Measurements from ENCODE around the gene RGR.

Gene RGR

GRCh38 chr10:84208023-84208422 is 36.8 kb upstream of the RGR start:
- no peak for FAIRE-seq
- DNase-seq (ENCODE audit: insufficient read length, low spot score): no peak

GRCh38 chr10:84211566-84211965 is 33.3 kb upstream of the RGR start:
- DNase-seq (ENCODE audit: insufficient read length, low spot score): no peak
- TF ChIP-seq POLR2A (IDR thresholded peaks at IDR 0.05; ENCODE audit: low read depth, low read length): no peak
- no peak for FAIRE-seq

More at GRCh38 chr10:84208023-84208422, 36.8 kb upstream of the RGR start:
- no peak for TF ChIP-seq POLR2A (IDR thresholded peaks at IDR 0.05; ENCODE audit: low read depth, low read length)

- FAIRE-seq: no peak
- no peak for DNase-seq (ENCODE audit: insufficient read length, low spot score)
- TF ChIP-seq POLR2A (IDR thresholded peaks at IDR 0.05; ENCODE audit: low read depth, low read length): no peak
These were observed 32.8 kb upstream of the RGR start for GRCh38 chr10:84212014-84212413.

DNA sequence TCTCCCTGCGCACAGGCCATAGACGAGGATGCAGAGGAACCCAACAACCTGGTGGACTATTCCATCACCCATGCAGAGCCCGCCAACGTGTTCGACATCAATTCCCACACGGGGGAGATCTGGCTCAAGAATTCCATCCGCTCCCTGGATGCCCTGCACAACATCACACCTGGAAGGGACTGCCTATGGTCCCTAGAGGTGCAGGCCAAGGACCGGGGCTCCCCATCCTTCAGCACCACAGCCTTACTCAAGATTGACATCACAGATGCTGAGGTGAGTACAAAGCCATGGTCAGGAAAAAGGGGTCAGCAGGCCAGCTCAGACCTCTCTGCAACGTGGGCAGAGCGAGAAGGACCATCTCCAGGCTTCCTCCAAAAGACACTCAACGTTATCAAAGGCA is 31.8 kb upstream of the RGR start:
- TF ChIP-seq POLR2A (IDR thresholded peaks at IDR 0.05; ENCODE audit: low read depth, low read length): no peak

DNA sequence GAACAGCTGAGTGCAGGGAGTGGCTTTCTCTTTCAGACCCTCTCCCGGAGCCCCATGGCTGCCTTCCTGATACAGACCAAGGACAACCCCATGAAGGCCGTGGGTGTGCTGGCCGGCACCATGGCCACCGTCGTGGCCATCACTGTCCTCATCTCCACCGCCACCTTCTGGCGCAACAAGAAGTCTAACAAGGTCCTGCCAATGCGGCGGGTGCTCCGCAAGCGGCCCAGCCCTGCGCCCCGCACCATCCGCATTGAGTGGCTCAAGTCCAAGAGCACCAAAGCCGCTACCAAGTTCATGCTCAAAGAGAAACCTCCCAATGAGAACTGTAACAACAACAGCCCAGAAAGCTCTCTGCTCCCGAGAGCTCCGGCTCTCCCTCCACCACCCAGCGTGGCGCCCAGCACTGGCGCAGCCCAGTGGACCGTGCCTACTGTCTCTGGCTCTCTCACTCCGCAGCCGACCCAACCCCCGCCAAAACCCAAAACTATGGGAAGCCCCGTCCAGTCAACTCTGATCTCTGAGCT is 30.7 kb upstream of the RGR start:
- DNase-seq (ENCODE audit: insufficient read length, low spot score): no peak
- TF ChIP-seq POLR2A (IDR thresholded peaks at IDR 0.05; ENCODE audit: low read depth, low read length): no peak
- no peak for FAIRE-seq

More for the DNA sequence above, 31.8 kb upstream of the RGR start:
- no peak for FAIRE-seq
- DNase-seq (ENCODE audit: insufficient read length, low spot score): no peak

- FAIRE-seq (no peak), DNase-seq (ENCODE audit: insufficient read length, low spot score) (no peak)
- TF ChIP-seq POLR2A (IDR thresholded peaks at IDR 0.05; ENCODE audit: low read depth, low read length): no peak
These were observed 30.1 kb upstream of the RGR start for GRCh38 chr10:84214612-84215235.

GRCh38 chr10:84216834-84217233 is 28.0 kb upstream of the RGR start:
- no peak for TF ChIP-seq POLR2A (IDR thresholded peaks at IDR 0.05; ENCODE audit: low read depth, low read length)
- DNase-seq (ENCODE audit: insufficient read length, low spot score) (no peak), FAIRE-seq (no peak)

GRCh38 chr10:84217746-84218145 is 27.1 kb upstream of the RGR start:
- TF ChIP-seq POLR2A (IDR thresholded peaks at IDR 0.05; ENCODE audit: low read depth, low read length): no peak
- DNase-seq (ENCODE audit: insufficient read length, low spot score): no peak
- no peak for FAIRE-seq

DNA sequence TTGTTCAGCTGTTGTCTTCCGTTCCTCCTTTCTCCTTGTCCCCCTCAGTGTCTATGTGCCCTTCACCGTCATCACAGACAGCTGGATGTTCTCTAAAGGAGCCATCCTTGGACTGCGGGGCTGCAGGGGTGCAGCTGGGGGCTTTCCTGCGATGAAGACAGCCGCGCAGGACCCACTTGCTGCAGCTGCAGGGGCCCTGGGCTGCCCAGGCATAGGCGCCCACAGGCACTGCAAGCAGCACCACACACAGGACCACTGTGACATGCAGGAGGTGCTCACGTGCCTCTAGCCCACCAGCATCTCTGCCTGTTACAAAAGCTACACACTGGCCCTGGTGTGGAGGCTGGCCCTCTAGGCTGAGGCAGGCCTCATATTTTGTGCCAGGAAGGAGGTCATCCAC is 22.9 kb upstream of the RGR start:
- no peak for FAIRE-seq
- no peak for DNase-seq (ENCODE audit: insufficient read length, low spot score)
- TF ChIP-seq POLR2A (IDR thresholded peaks at IDR 0.05; ENCODE audit: low read depth, low read length): no peak

DNA sequence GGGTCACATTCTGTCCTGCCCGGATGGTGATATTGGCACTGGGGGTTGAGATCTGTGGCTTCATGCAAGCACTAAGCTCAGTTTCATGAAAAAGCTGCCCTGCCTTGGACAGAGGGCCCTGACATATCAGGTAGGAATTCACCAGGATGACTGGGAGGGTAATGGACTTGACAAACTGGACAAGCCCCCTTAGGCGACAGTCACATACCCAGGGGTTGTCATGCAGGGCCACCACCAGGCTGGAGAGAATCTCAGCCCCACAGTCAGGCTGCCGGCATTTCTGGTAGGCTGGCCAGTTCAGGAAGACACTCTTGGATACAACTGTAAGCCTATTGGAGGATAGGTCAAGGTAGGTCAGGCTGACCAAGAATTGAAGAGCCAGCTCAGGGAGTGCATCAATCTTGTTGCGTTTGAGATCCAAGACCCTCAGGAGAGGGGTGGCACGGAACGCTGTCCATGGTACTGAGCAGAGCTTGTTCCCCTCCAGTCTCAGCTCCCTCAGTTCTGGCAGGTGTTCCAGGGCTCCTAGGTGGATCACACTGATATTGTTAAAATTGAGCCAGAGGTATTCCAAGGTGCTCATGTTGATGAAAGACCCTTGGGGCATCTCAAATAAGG is 20.3 kb upstream of the RGR start:
- no peak for FAIRE-seq
- no peak for DNase-seq (ENCODE audit: insufficient read length, low spot score)

DNA sequence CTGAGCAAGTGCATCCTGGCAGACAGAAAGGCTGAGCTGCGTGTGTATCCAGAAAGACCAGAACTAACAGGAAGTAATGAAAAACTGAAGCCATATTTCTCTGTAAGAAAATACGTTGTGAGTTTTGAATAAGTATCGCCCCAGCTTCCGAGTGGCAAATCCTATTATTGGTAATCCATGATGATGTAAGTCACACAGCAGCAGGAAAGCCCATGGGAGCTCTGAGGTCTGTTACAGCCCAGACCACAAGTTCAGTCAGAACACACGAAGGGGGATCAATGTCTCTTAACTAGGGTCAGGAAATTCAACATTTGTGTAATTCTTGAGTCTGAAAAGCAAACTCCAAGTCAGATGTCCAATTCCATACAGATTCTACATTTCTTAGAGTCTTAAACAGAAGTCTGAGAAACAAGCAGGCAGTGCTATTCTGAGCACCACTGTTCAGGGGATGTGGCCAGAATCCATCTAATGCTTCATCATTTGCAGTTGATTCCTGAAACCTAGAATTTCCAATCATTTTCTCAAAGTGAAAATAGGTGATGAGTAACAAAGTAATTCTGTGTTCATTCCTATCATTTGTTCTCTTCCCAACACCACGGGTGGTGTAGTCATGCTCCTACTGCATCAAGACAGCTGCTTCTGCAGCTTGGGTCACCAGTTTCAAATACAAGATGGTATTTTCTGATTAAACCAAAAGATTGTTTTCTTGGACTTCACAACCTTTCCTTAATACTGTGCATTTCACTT is 19.3 kb upstream of the RGR start, which contains the start of gene LRIT2:
TSS of gene LRIT2 (minus strand) at position 118 of the 747 bp plus-strand sequence. CDS start at position 94, 24 bp downstream.
- DNase-seq (ENCODE audit: insufficient read length, low spot score) (no peak), FAIRE-seq (no peak)
- no peak for TF ChIP-seq POLR2A (IDR thresholded peaks at IDR 0.05; ENCODE audit: low read depth, low read length)

More for the DNA sequence above, 20.3 kb upstream of the RGR start:
- no peak for TF ChIP-seq POLR2A (IDR thresholded peaks at IDR 0.05; ENCODE audit: low read depth, low read length)

GRCh38 chr10:84226616-84227015 is 18.2 kb upstream of the RGR start:
- TF ChIP-seq POLR2A (IDR thresholded peaks at IDR 0.05; ENCODE audit: low read depth, low read length): no peak
- no peak for DNase-seq (ENCODE audit: insufficient read length, low spot score)
- FAIRE-seq: no peak

GRCh38 chr10:84227810-84228209 is 17.0 kb upstream of the RGR start:
- TF ChIP-seq POLR2A (IDR thresholded peaks at IDR 0.05; ENCODE audit: low read depth, low read length): no peak
- FAIRE-seq: no peak
- no peak for DNase-seq (ENCODE audit: insufficient read length, low spot score)

DNA sequence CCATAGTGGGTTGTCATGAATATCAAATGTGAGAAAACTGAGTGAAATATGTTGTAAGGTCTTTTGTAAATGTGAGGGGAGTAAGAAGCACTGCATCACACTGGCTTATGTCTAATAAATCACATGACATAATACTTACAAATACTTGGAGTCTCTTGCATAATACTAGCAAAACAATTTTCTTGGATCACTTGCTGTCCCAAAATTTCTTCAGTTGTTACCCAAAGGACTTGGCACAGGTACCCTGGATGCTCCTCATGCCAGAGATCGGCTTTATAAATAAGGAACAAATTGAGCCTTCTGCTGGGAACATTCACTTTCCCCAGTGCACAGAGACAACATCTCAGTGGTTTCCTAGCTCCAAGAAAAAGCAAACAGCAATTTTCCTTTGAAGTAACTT is 14.5 kb upstream of the RGR start:
- FAIRE-seq: no peak
- no peak for DNase-seq (ENCODE audit: insufficient read length, low spot score)
- no peak for TF ChIP-seq POLR2A (IDR thresholded peaks at IDR 0.05; ENCODE audit: low read depth, low read length)

Measured in H54 (cell line).